Gastrocnemius medialis (tissue), 4 donors: ENCODE data around the gene GSTM2. TPM values are rescaled to one million over a fixed set of nuclear protein-coding genes. Genes with fewer than 3 reads are reported as not detected.
"Not testable (repeated sequence)": the region's sequence is repeated elsewhere in the genome, so short reads cannot be mapped to it uniquely, and the experiment has no call there.

ENCODE experiments used
- ATAC-seq, 2 donors: fragments of 150-250 bp; one replicate each; pipeline ENCODE4 v1.9.1; 2016
- DNase-seq, 2 donors: peaks; one replicate each; pipeline ENCODE4 v3.0.0-alpha.2; 2019
- H3K27ac ChIP-seq, 4 donors: fragments of 200-600 bp; sonication (generic); 1 replicate in 1 of 4; 2 replicates in 3 of 4; pipeline ENCODE4 v1.5.1; 2016 to 2018; ENCODE audit warnings: mild to moderate bottlenecking in 2 of 4, moderate library complexity in 1 of 4
- H3K27me3 ChIP-seq, 3 donors: fragments of 200-600 bp; sonication (generic) in 2 of 3; 1 replicate in 1 of 3; 2 replicates in 2 of 3; pipeline versions ENCODE4 v1.5.1 to v1.6.0; 2016 to 2019; ENCODE audit warnings: mild to moderate bottlenecking in 1 of 3, moderate library complexity in 1 of 3
- H3K36me3 ChIP-seq, 2 donors: fragments of 200-600 bp; sonication (generic) in 1 of 2; one replicate each; pipeline ENCODE4 v1.5.1; 2017 to 2018
- H3K4me1 ChIP-seq, 2 donors: fragments of 200-600 bp; sonication (generic) in 1 of 2; one replicate each; pipeline ENCODE4 v1.5.1; 2016 to 2017; ENCODE audit warnings: mild to moderate bottlenecking in 2 of 2
- H3K4me3 ChIP-seq, 4 donors: fragments of 200-600 bp; sonication (generic) in 3 of 4; 1 replicate in 1 of 4; 2 replicates in 3 of 4; pipeline ENCODE4 v1.5.1; 2016 to 2019; ENCODE audit warnings: mild to moderate bottlenecking in 2 of 4
- H3K9me3 ChIP-seq, 3 donors: fragments of 200-600 bp; sonication (generic) in 2 of 3; 1 replicate in 1 of 3; 2 replicates in 2 of 3; pipeline ENCODE4 v1.5.1; 2016 to 2019
- CTCF ChIP-seq, 5 experiments: fragments of 450-650 bp in 3 of 5; fragments of 200-600 bp in 2 of 5; sonication (generic) in 2 of 5; IDR thresholded peaks in 4 of 5; conservative IDR thresholded peaks in 1 of 5; 1 replicate in 4 of 5; 2 replicates in 1 of 5; pipeline ENCODE4 v1.5.1; 2016 to 2019; ENCODE audit warnings: antibody characterized with exemption in 5 of 5, mild to moderate bottlenecking in 3 of 5, moderate library complexity in 3 of 5
- POLR2A ChIP-seq, 2 donors: fragments of 450-650 bp; IDR thresholded peaks; one replicate each; pipeline ENCODE4 v1.6.1; 2017; ENCODE audit warnings: antibody characterized with exemption in 2 of 2, mild to moderate bottlenecking in 2 of 2, moderate library complexity in 2 of 2
- in situ Hi-C, 4 donors: fragments of 200-750 bp; cut with MboI; loops; one replicate each; pipeline versions ENCODE4 v1.15.0 to v1.8.0; 2017; ENCODE audit warnings: low sequenced_read_pairs in 4 of 4
- intact Hi-C: fragments of 100-400 bp; cut with DNase I; formaldehyde crosslinking; loops from one replicate; pipeline ENCODE4 v1.15.1; 2023; ENCODE audit warnings: low total_unique reads
- total RNA-seq, 4 donors: library from RNA; depleted of rRNA; stranded (reverse); fragments of >200 nt; gene quantifications; one replicate each; pipeline versions ENCODE4 v1.1.0 to v1.2.3, GENCODE V29; 2016

GSTM2 gene
- total RNA-seq, 4 donors from 2014 or later: 29.2 to 41.4 (median 39.0) TPM

DNA sequence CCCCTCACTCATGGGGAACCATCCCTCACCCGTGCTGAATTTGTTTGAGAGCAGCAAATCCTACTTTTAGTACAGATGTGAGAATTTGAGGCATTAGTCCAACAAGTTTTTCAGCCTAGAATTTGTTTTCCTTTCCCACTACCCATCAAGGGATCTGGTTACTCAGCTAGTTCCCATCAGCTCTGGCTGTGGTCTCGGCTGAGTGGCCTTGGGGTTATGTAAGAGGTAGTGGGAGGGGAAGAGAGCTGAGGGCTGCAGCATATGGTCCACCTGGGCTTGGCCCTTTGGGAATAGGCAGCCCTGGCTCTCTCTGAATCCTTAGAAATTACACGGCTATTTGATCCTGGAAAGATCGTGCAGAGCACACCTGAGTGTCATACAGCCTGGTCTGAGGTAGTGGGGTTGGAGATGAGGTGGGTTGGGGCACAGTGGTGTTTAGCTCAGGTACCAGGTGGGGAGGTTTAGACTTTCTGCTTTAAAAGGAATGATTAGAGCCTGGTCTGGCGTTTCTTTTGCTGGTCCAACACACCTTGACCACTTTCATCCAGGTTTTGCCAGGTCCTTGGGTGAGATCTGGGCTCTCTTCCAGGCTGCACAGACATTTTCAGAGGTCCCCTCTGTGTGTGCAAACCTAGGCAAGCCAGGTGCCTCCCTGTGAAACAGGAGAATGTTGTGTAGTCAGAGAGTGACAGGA is 7.7 kb upstream of the GSTM2 start:
- Histone ChIP-seq H3K27ac (no peak overlapping the region), H3K27me3 (no peaks in the 10 kb centered on the region), H3K4me1 (peaks cover 9 to 16% of the 10 kb centered on the region in 2 donors), H3K9me3 (no peaks in the 10 kb centered on the region), H3K36me3 (peaks cover 0 to 2% of the 10 kb centered on the region in 2 donors), H3K4me3 (no peak overlapping the region)
- no peak for TF ChIP-seq CTCF (IDR thresholded peaks at IDR 0.05 in 4 of 5, conservative IDR thresholded peaks at IDR 0.05 in 1 of 5)
- TF ChIP-seq POLR2A (IDR thresholded peaks at IDR 0.05): no peak
- in situ Hi-C loops: loop anchor here in 3 of 4 donors (10.0 kb wide), 2 partner anchors 115 to 325 kb away; partner anchors contain the start of genes GNAI3 (in 3 of the 3) and AHCYL1 (in 1 of the 3)
- intact Hi-C loops: no loop called here
- DNase-seq: no peak
- ATAC-seq: no peak

DNA sequence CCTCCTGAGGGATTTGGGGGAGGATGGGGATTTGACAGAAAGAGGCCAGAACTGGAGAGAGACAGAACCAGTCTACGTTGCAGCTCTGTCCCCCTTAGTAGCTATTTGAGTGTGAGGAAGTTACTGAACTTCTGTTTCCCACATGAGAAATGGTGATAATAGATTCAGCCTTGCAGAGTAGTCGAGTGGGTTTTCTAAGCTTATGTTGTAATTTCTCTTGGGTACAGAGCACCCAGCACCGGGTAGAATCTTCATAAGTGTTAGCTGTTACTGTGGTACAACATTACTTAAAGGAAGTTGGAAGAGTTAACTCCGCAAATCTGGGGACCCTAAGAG is 7.2 kb upstream of the GSTM2 start:
- H3K27me3 ChIP-seq, H3K27ac ChIP-seq, H3K36me3 ChIP-seq, DNase-seq, H3K9me3 ChIP-seq, intact Hi-C loops, H3K4me3 ChIP-seq, ATAC-seq: not testable (repeated sequence)
- in situ Hi-C loops: loop anchor here in 1 of 4 donors (10.0 kb wide), 1 partner anchor 324 kb away; the partner anchor contains the start of gene AHCYL1
- peaks cover 5 to 13% of the 10 kb centered on the region in 2 donors for H3K4me1 ChIP-seq

DNA sequence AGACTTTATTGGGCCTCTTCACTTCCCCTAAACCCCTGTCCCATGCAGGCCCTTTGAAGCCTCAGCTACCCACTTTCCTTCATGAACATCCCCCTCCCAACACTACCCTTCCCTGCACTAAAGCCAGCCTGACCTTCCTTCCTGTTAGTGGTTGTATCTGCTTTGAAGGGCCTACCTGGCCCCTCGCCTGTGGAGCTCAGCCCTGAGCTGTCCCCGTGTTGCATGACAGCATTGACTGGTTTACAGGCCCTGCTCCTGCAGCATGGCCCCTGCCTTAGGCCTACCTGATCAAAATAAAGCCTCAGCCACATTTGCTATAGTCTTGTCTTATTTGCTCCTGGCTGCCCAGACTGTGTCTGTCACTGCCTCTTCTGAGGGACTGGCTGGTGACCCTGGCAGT is 6.5 kb upstream of the GSTM2 start:
- no peak for DNase-seq
- ATAC-seq: no peak
- H3K4me1 ChIP-seq: peaks cover 4 to 13% of the 10 kb centered on the region in 2 donors
- intact Hi-C loops: no loop called here
- H3K9me3 ChIP-seq: no peaks in the 10 kb centered on the region
- H3K36me3 ChIP-seq: peaks cover 0 to 2% of the 10 kb centered on the region in 2 donors
- no peaks in the 10 kb centered on the region for H3K27me3 ChIP-seq
- no peak overlapping the region for H3K27ac ChIP-seq
- TF ChIP-seq CTCF (IDR thresholded peaks at IDR 0.05 in 4 of 5, conservative IDR thresholded peaks at IDR 0.05 in 1 of 5) (no peak), POLR2A (IDR thresholded peaks at IDR 0.05) (no peak)
- in situ Hi-C loops: loop anchor here in 1 of 4 donors (10.0 kb wide), 1 partner anchor 323 kb away; the partner anchor contains the start of gene AHCYL1
- no peak overlapping the region for H3K4me3 ChIP-seq

GRCh38 chr1:109664671-109665070 is 3.2 kb upstream of the GSTM2 start:
- peak overlapping the region; percentile 27 to 66 (median 42) for H3K27ac ChIP-seq

More at GRCh38 chr1:109664671-109665070, 3.2 kb upstream of the GSTM2 start:
- no peak overlapping the region for H3K4me3 ChIP-seq
- peaks cover 0 to 2% of the 10 kb centered on the region in 2 donors for H3K36me3 ChIP-seq
- no peak for TF ChIP-seq POLR2A (IDR thresholded peaks at IDR 0.05)
- TF ChIP-seq CTCF (IDR thresholded peaks at IDR 0.05 in 4 of 5, conservative IDR thresholded peaks at IDR 0.05 in 1 of 5): no peak
- no peaks in the 10 kb centered on the region for H3K9me3 ChIP-seq
- ATAC-seq (no peak), DNase-seq (no peak)
- in situ Hi-C loops: loop anchor here in 1 of 4 donors (10.0 kb wide), 1 partner anchor 320 kb away; the partner anchor contains the start of gene AHCYL1
- intact Hi-C loops: no loop called here
- H3K27me3 ChIP-seq: no peaks in the 10 kb centered on the region
- peaks cover 6 to 16% of the 10 kb centered on the region in 2 donors for H3K4me1 ChIP-seq
